Measurements from ENCODE around the gene FGGY.

- TF ChIP-seq YY1 (IDR thresholded peaks at IDR 0.05; ENCODE audit: insufficient read depth, insufficient read length) (no peak), ZNF274 (IDR thresholded peaks at IDR 0.05; ENCODE audit: low read depth, low read length) (no peak), SUZ12 (IDR thresholded peaks at IDR 0.05; ENCODE audit: extremely low read depth, insufficient read depth, insufficient read length) (no peak)
These were observed 147.6 kb downstream of the FGGY start for GRCh38 chr1:59444520-59444919.

Measured in NT2/D1 (cell line).